GM23338 (cell line): Measurements from ENCODE around the gene GPR85. TPM values are rescaled to one million over a fixed set of nuclear protein-coding genes. Genes with fewer than 3 reads are reported as not detected.

ENCODE experiments used
- ATAC-seq: fragments of 200-7000 bp; cut with Tn5 transposase; 3 replicates; pipeline ENCODE4 v1.9.1; 2020
- DNase-seq: peaks from one replicate; pipeline ENCODE4 v3.0.0-alpha.2; 2015; ENCODE audit warnings: low spot score
- H2AFZ ChIP-seq: fragments of 200-600 bp; sonication (generic); 2 replicates; pipeline ENCODE4 v1.8.0; 2016; ENCODE audit warnings: antibody characterized with exemption, mild to moderate bottlenecking, moderate library complexity
- H3F3A ChIP-seq: fragments of 200-600 bp; sonication (generic); replicated peaks from 2 replicates; pipeline ENCODE4 v1.8.0; 2017; ENCODE audit warnings: antibody characterized with exemption, mixed run types, low read depth
- H3K27ac ChIP-seq: fragments of 200-600 bp; sonication (generic); 2 replicates; pipeline ENCODE4 v1.6.1; 2016; ENCODE audit warnings: low read depth
- H3K27me3 ChIP-seq: fragments of 200-600 bp; sonication (generic); 2 replicates; pipeline ENCODE4 v1.8.0; 2016; ENCODE audit warnings: mild to moderate bottlenecking, mixed run types, moderate library complexity; ENCODE audit not compliant: insufficient read depth
- H3K36me3 ChIP-seq: fragments of 200-600 bp; sonication (generic); 2 replicates; pipeline ENCODE4 v1.8.0; 2016; ENCODE audit warnings: mild to moderate bottlenecking; ENCODE audit not compliant: insufficient read depth
- H3K4me1 ChIP-seq: fragments of 200-600 bp; sonication (generic); 2 replicates; pipeline ENCODE4 v1.8.0; 2016; ENCODE audit warnings: mild to moderate bottlenecking, moderate library complexity; ENCODE audit not compliant: insufficient read depth
- H3K4me2 ChIP-seq: fragments of 200-600 bp; sonication (generic); 2 replicates; pipeline ENCODE4 v1.7.1; 2017; ENCODE audit warnings: mixed run types
- H3K4me3 ChIP-seq: fragments of 200-600 bp; sonication (generic); 2 replicates; pipeline ENCODE4 v1.6.1; 2016; ENCODE audit warnings: mixed run types
- H3K79me2 ChIP-seq: fragments of 200-600 bp; sonication (generic); replicated peaks from 2 replicates; pipeline ENCODE4 v1.8.0; 2017; ENCODE audit warnings: mild to moderate bottlenecking; ENCODE audit not compliant: insufficient read depth
- H3K9me2 ChIP-seq: fragments of 200-600 bp; sonication (generic); 2 replicates; pipeline ENCODE4 v1.8.0; 2017; ENCODE audit not compliant: insufficient read depth
- H4K20me1 ChIP-seq: fragments of 200-600 bp; sonication (generic); replicated peaks from 2 replicates; pipeline ENCODE4 v1.8.0; 2017; ENCODE audit warnings: mild to moderate bottlenecking; ENCODE audit not compliant: insufficient read depth
- H3K27ac Mint-ChIP-seq: 2 replicates; pipeline ENCODE4 v1.8.0; 2020; ENCODE audit warnings: inconsistent platforms, mild to moderate bottlenecking, moderate library complexity, mixed read lengths
- H3K27me3 Mint-ChIP-seq: 3 replicates; pipeline ENCODE4 v1.8.0; 2022; ENCODE audit warnings: low read depth, mild to moderate bottlenecking, moderate library complexity, mixed read lengths, inconsistent platforms; ENCODE audit not compliant: insufficient read depth, poor library complexity
- H3K36me3 Mint-ChIP-seq: 3 replicates; pipeline ENCODE4 v1.8.0; 2021; ENCODE audit warnings: low read depth, mild to moderate bottlenecking, inconsistent platforms, moderate library complexity, mixed read lengths
- H3K4me1 Mint-ChIP-seq: 3 replicates; pipeline ENCODE4 v1.8.0; 2020; ENCODE audit warnings: mild to moderate bottlenecking, inconsistent platforms, mixed read lengths
- H3K4me3 Mint-ChIP-seq: 3 replicates; pipeline ENCODE4 v1.8.0; 2021; ENCODE audit warnings: moderate library complexity, mild to moderate bottlenecking, inconsistent platforms, mixed read lengths
- H3K9me3 Mint-ChIP-seq: 3 replicates; pipeline ENCODE4 v1.8.0; 2020; ENCODE audit warnings: moderate library complexity, mild to moderate bottlenecking, inconsistent platforms, mixed read lengths
- EZH2phosphoT487 ChIP-seq: fragments of 200-600 bp; sonication (generic); IDR thresholded peaks from one replicate; pipeline ENCODE4 v1.8.1; 2018; ENCODE audit warnings: antibody characterized with exemption; ENCODE audit not compliant: unreplicated experiment
- JUNB ChIP-seq: IDR thresholded peaks from one replicate; pipeline ENCODE4 v1.6.1; 2016; ENCODE audit warnings: antibody characterized with exemption; ENCODE audit not compliant: unreplicated experiment
- NANOG ChIP-seq: IDR thresholded peaks from 2 replicates; pipeline ENCODE4 v1.6.1; 2016; ENCODE audit warnings: antibody characterized with exemption, borderline replicate concordance
- POLR2AphosphoS5 ChIP-seq: IDR thresholded peaks from 2 replicates; pipeline ENCODE4 v1.6.1; 2016; ENCODE audit warnings: antibody characterized with exemption, low read depth
- ZNF114 ChIP-seq: fragments of 250-450 bp; sonication (Bioruptor Pico); IDR thresholded peaks from 2 replicates; pipeline ENCODE4 v1.5.0; 2020; ENCODE audit warnings: mild to moderate bottlenecking, moderate library complexity
- ZNF331 ChIP-seq: fragments of 250-450 bp; sonication (Bioruptor Pico); IDR thresholded peaks from 2 replicates; pipeline ENCODE4 v1.5.0; 2020; ENCODE audit warnings: low read depth, mild to moderate bottlenecking, moderate library complexity
- polyA plus RNA-seq: library from polyadenylated mRNA; unstranded; fragments of >200 nt; fragmentation: Nextera tagmentation; extraction: Ambion mirVana; gene quantifications from 2 replicates; pipeline ENCODE4 v1.2.1, GENCODE V29; 2016
- total RNA-seq: library from RNA; depleted of rRNA; stranded (reverse); fragments of >200 nt; shearing (Covaris generic); gene quantifications from 2 replicates; pipeline ENCODE4 v1.2.3, GENCODE V29; 2014
- TF ChIP-seq, protein P1 (sequence below): IDR thresholded peaks from 2 replicates; pipeline ENCODE4 v1.6.1; 2016; ENCODE audit warnings: antibody characterized with exemption
- TF ChIP-seq, protein P2 (sequence below): IDR thresholded peaks from one replicate; pipeline ENCODE4 v1.6.1; 2018; ENCODE audit warnings: antibody characterized with exemption; ENCODE audit not compliant: unreplicated experiment
- TF ChIP-seq, protein P3 (sequence below), 2 experiments: fragments of 200-600 bp in 1 of 2; sonication (generic) in 1 of 2; conservative IDR thresholded peaks; 2 replicates each; pipeline versions ENCODE4 v1.5.1 to v1.6.1; 2016 to 2017; ENCODE audit warnings: antibody characterized with exemption in 2 of 2, low read depth in 2 of 2, mild to moderate bottlenecking in 2 of 2, moderate library complexity in 1 of 2

The GPR85 gene
- total and polyA plus RNA-seq, 2 experiments from 2014 or later, result 0.16 to 0.35 TPM

DNA sequence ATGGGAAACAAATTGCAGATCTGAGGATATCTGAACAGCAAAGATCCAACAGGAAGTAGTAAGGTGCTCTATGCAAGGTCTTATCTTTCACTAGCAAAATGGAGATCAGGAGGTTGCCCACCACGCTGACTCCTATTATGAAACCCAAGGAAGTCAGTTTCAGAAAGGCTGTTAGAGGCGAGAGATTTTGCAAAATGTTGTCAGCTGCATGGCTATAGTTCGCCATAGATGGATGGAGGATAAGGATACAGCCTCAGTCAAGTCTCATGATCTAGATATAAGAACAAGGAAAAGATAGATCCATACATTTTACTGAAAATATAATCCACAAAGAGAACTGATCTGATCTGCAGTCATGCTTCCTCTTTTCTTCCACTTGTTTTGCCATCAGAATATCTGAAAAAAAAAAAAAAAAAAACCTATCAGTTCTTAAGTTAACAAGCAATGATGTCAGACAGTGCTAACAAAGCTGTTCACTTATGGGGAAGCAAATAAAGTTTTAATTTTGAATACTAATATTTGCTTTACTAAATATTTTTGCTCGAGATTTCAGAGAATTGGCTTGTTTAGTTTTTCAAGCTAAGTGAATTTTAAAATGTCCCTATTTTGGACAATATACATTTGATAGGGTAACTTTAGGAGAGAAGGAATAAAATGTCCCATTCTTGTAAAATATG, 2.0 kb downstream of the GPR85 start:
- H3K4me3 Mint-ChIP-seq, result no peak overlapping the region
- no peaks in the 10 kb centered on the region for H3K79me2 ChIP-seq
- H3K4me2 ChIP-seq, result no peak overlapping the region
- no peaks in the 10 kb centered on the region for H4K20me1 ChIP-seq
- peaks cover 74% of the 10 kb centered on the region for H3K27me3 ChIP-seq
- DNase-seq, result no peak
- no peak overlapping the region for H3K27ac Mint-ChIP-seq
- H3K4me1 Mint-ChIP-seq, result peaks cover 17% of the 10 kb centered on the region; the same call in 2 of the 3 replicates
- no peaks in the 10 kb centered on the region for H3K4me1 ChIP-seq
- no peak overlapping the region for H3K27ac ChIP-seq
- peaks cover 34% of the 10 kb centered on the region for H3K27me3 Mint-ChIP-seq
- no peaks in the 10 kb centered on the region for H3K9me2 ChIP-seq
- no peak overlapping the region for H2AFZ ChIP-seq
- no peak overlapping the region for H3K4me3 ChIP-seq
- ATAC-seq, result no peak
- TF ChIP-seq, protein P1, sequence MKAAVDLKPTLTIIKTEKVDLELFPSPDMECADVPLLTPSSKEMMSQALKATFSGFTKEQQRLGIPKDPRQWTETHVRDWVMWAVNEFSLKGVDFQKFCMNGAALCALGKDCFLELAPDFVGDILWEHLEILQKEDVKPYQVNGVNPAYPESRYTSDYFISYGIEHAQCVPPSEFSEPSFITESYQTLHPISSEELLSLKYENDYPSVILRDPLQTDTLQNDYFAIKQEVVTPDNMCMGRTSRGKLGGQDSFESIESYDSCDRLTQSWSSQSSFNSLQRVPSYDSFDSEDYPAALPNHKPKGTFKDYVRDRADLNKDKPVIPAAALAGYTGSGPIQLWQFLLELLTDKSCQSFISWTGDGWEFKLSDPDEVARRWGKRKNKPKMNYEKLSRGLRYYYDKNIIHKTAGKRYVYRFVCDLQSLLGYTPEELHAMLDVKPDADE, result no peak
- no peak for TF ChIP-seq EZH2phosphoT487
- no peaks in the 10 kb centered on the region for H3F3A ChIP-seq
- no peaks in the 10 kb centered on the region for H3K36me3 Mint-ChIP-seq
- H3K36me3 ChIP-seq, result no peaks in the 10 kb centered on the region
- no peaks in the 10 kb centered on the region for H3K9me3 Mint-ChIP-seq

DNA sequence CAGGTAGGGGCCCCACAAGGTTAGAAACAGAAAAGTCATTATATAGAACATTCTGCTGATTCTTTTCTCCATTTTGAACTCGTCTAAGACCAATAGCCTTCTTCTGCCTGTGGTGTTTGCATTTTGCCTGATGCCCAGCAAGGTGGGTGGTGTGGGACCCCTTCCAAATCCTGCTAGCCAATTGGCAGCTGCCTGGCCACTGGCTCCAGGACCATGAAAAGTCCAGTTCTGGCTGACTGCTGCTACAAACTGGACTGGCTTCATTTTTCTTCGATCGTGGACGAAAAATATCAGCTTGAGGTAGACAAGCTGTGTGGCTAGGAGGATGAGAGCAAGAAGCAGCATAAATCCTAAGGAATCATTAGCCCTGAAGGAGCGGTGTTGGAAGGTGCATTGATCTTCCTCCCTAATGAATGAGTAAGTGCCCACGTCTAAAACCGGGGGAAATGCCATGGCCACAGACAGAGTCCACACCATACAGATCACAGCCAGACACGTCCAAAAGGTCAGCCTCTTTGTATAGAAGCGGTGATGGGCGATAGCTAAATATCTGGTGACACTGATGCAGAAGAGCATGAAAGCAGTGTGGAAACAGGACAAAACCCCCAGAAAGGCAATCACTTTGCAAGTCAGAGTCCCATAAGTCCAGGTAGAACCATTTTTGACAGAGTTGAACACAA, 2.7 kb downstream of the GPR85 start:
- Mint-ChIP-seq H3K4me1 (peaks cover 17% of the 10 kb centered on the region; the same call in 2 of the 3 replicates), H3K9me3 (no peaks in the 10 kb centered on the region), H3K36me3 (no peaks in the 10 kb centered on the region), H3K27me3 (peaks cover 40% of the 10 kb centered on the region), H3K27ac (no peak overlapping the region), H3K4me3 (no peak overlapping the region)
- no peaks in the 10 kb centered on the region for H4K20me1 ChIP-seq
- H3K79me2 ChIP-seq, result no peaks in the 10 kb centered on the region
- H3K4me1 ChIP-seq, result no peaks in the 10 kb centered on the region
- H2AFZ ChIP-seq, result no peak overlapping the region
- H3K4me3 ChIP-seq, result no peak overlapping the region
- ATAC-seq (no peak), DNase-seq (no peak)
- H3K36me3 ChIP-seq, result no peaks in the 10 kb centered on the region
- H3F3A ChIP-seq, result no peaks in the 10 kb centered on the region
- H3K4me2 ChIP-seq, result no peak overlapping the region
- no peaks in the 10 kb centered on the region for H3K9me2 ChIP-seq
- H3K27me3 ChIP-seq, result peaks cover 81% of the 10 kb centered on the region
- H3K27ac ChIP-seq, result no peak overlapping the region
- no peak for TF ChIP-seq JUNB
- no peak for TF ChIP-seq EZH2phosphoT487
- TF ChIP-seq, protein P2, sequence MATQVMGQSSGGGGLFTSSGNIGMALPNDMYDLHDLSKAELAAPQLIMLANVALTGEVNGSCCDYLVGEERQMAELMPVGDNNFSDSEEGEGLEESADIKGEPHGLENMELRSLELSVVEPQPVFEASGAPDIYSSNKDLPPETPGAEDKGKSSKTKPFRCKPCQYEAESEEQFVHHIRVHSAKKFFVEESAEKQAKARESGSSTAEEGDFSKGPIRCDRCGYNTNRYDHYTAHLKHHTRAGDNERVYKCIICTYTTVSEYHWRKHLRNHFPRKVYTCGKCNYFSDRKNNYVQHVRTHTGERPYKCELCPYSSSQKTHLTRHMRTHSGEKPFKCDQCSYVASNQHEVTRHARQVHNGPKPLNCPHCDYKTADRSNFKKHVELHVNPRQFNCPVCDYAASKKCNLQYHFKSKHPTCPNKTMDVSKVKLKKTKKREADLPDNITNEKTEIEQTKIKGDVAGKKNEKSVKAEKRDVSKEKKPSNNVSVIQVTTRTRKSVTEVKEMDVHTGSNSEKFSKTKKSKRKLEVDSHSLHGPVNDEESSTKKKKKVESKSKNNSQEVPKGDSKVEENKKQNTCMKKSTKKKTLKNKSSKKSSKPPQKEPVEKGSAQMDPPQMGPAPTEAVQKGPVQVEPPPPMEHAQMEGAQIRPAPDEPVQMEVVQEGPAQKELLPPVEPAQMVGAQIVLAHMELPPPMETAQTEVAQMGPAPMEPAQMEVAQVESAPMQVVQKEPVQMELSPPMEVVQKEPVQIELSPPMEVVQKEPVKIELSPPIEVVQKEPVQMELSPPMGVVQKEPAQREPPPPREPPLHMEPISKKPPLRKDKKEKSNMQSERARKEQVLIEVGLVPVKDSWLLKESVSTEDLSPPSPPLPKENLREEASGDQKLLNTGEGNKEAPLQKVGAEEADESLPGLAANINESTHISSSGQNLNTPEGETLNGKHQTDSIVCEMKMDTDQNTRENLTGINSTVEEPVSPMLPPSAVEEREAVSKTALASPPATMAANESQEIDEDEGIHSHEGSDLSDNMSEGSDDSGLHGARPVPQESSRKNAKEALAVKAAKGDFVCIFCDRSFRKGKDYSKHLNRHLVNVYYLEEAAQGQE, result no peak
- TF ChIP-seq ZNF331 (CRISPR knock-in tag), result no peak
- TF ChIP-seq ZNF114 (CRISPR knock-in tag), result no peak
- TF ChIP-seq, protein P1, result no peak
- no peak for TF ChIP-seq NANOG
- TF ChIP-seq POLR2AphosphoS5, result no peak
- TF ChIP-seq, protein P3, sequence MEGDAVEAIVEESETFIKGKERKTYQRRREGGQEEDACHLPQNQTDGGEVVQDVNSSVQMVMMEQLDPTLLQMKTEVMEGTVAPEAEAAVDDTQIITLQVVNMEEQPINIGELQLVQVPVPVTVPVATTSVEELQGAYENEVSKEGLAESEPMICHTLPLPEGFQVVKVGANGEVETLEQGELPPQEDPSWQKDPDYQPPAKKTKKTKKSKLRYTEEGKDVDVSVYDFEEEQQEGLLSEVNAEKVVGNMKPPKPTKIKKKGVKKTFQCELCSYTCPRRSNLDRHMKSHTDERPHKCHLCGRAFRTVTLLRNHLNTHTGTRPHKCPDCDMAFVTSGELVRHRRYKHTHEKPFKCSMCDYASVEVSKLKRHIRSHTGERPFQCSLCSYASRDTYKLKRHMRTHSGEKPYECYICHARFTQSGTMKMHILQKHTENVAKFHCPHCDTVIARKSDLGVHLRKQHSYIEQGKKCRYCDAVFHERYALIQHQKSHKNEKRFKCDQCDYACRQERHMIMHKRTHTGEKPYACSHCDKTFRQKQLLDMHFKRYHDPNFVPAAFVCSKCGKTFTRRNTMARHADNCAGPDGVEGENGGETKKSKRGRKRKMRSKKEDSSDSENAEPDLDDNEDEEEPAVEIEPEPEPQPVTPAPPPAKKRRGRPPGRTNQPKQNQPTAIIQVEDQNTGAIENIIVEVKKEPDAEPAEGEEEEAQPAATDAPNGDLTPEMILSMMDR (conservative IDR thresholded peaks at IDR 0.05; ENCODE audit: low read depth in 2 of 2), result no peak
